ENCODE measurements around the gene DNTT.
A peak's percentile ranks its signal among the peaks of the same experiment; 100 is the strongest.

DNTT gene

DNA sequence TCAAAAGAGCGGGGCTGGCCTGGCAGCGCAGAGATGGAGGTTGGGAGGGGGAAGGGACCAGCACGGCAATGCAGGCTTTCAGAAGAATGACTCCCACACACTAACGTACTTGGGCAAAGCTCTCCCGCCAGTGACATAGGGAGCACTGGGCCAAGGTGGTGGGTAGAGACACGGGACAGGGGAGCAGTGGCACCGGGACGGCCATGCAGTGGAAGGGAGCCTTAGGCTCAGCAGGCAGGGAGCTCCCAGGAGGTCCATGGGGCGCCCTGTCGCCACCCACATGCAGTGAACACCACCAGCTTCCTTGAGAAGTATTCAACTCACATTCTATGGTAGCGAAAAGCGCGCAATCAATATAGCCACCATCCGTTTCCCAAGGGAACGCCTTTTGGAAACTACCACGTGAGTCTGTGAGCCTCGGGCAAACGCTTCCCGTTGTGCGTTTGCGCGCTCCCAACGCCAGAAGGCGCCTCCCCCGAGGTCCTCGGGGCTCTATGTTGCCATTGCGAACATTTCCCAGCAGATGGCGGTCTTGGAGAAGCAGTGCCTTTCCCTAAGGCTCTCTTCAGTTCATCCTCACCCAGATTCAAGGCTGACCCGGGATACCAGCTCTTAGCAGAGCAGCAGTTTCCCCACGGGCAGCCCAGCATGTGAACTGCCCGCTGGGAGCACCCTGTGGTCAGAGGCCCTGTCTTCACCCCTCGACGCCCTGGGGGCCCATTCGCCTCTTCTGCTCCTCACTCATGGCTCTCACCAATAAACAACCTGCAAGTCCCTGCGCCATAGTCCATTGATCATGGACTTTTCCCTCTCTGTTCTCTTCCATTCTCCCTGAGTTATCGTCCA is 71.0 kb downstream of the DNTT start (continued):
- TF ChIP-seq, protein P1, sequence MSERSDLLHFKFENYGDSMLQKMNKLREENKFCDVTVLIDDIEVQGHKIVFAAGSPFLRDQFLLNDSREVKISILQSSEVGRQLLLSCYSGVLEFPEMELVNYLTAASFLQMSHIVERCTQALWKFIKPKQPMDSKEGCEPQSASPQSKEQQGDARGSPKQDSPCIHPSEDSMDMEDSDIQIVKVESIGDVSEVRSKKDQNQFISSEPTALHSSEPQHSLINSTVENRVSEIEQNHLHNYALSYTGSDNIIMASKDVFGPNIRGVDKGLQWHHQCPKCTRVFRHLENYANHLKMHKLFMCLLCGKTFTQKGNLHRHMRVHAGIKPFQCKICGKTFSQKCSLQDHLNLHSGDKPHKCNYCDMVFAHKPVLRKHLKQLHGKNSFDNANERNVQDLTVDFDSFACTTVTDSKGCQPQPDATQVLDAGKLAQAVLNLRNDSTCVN (tag by site-specific recombination; optimal IDR thresholded peaks at IDR 0.05): peak; percentile 61
- TF ChIP-seq ZNF561 (tag by site-specific recombination; IDR thresholded peaks at IDR 0.05; ENCODE audit: borderline replicate concordance) (0 out of 2 replicates have a peak, but pooled peaks have one; percentile 61), OVOL3 (tag by site-specific recombination; IDR thresholded peaks at IDR 0.05) (no peak), YY2 (tag by site-specific recombination; IDR thresholded peaks at IDR 0.05) (no peak), ATF2 (tag by site-specific recombination; IDR thresholded peaks at IDR 0.05; ENCODE audit: low read depth) (no peak), ZNF362 (tag by site-specific recombination; IDR thresholded peaks at IDR 0.05) (no peak), ZNF692 (tag by site-specific recombination; IDR thresholded peaks at IDR 0.05) (peak; percentile 60; the same call in 1 of the 2 replicates), BCL11A (tag by site-specific recombination; IDR thresholded peaks at IDR 0.05; ENCODE audit: low read depth) (no peak), ZNF658 (tag by site-specific recombination; IDR thresholded peaks at IDR 0.05) (no peak), ZNF391 (tag by site-specific recombination; IDR thresholded peaks at IDR 0.05; ENCODE audit: borderline replicate concordance, low read depth) (no peak; the same call in 1 of the 2 replicates), ZSCAN23 (tag by site-specific recombination; IDR thresholded peaks at IDR 0.05) (no peak), ZNF23 (tag by site-specific recombination; IDR thresholded peaks at IDR 0.05; ENCODE audit: borderline replicate concordance) (no peak), FEZF1 (tag by site-specific recombination; IDR thresholded peaks at IDR 0.05) (no peak), SP3 (tag by site-specific recombination; IDR thresholded peaks at IDR 0.05) (0 out of 2 replicates have a peak, but pooled peaks have one; percentile 20), ZNF776 (tag by site-specific recombination; IDR thresholded peaks at IDR 0.05; ENCODE audit: borderline replicate concordance) (no peak), KLF7 (tag by site-specific recombination; IDR thresholded peaks at IDR 0.05; ENCODE audit: borderline replicate concordance) (no peak), ZNF121 (tag by site-specific recombination; IDR thresholded peaks at IDR 0.05) (no peak), ZBTB1 (tag by site-specific recombination; IDR thresholded peaks at IDR 0.05) (no peak), ZNF529 (tag by site-specific recombination; IDR thresholded peaks at IDR 0.05; ENCODE audit: insufficient replicate concordance) (no peak), ZNF138 (tag by site-specific recombination; IDR thresholded peaks at IDR 0.05; ENCODE audit: borderline replicate concordance) (no peak), ZBTB49 (tag by site-specific recombination; IDR thresholded peaks at IDR 0.05; ENCODE audit: low read depth) (no peak), ZNF366 (tag by site-specific recombination; conservative IDR thresholded peaks at IDR 0.05) (no peak), ZNF146 (tag by site-specific recombination; IDR thresholded peaks at IDR 0.05) (no peak), ZNF600 (tag by site-specific recombination; IDR thresholded peaks at IDR 0.05) (no peak)
- TF ChIP-seq, protein P2, sequence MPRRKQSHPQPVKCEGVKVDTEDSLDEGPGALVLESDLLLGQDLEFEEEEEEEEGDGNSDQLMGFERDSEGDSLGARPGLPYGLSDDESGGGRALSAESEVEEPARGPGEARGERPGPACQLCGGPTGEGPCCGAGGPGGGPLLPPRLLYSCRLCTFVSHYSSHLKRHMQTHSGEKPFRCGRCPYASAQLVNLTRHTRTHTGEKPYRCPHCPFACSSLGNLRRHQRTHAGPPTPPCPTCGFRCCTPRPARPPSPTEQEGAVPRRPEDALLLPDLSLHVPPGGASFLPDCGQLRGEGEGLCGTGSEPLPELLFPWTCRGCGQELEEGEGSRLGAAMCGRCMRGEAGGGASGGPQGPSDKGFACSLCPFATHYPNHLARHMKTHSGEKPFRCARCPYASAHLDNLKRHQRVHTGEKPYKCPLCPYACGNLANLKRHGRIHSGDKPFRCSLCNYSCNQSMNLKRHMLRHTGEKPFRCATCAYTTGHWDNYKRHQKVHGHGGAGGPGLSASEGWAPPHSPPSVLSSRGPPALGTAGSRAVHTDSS (tag by site-specific recombination; IDR thresholded peaks at IDR 0.05): no peak
- TF ChIP-seq, protein P3, sequence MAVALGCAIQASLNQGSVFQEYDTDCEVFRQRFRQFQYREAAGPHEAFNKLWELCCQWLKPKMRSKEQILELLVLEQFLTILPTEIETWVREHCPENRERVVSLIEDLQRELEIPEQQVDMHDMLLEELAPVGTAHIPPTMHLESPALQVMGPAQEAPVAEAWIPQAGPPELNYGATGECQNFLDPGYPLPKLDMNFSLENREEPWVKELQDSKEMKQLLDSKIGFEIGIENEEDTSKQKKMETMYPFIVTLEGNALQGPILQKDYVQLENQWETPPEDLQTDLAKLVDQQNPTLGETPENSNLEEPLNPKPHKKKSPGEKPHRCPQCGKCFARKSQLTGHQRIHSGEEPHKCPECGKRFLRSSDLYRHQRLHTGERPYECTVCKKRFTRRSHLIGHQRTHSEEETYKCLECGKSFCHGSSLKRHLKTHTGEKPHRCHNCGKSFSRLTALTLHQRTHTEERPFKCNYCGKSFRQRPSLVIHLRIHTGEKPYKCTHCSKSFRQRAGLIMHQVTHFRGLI (tag by site-specific recombination; IDR thresholded peaks at IDR 0.05): no peak

Measured in HEK293 (cell line).